Measurements from ENCODE around the gene TDRD9.

Gene TDRD9

DNA sequence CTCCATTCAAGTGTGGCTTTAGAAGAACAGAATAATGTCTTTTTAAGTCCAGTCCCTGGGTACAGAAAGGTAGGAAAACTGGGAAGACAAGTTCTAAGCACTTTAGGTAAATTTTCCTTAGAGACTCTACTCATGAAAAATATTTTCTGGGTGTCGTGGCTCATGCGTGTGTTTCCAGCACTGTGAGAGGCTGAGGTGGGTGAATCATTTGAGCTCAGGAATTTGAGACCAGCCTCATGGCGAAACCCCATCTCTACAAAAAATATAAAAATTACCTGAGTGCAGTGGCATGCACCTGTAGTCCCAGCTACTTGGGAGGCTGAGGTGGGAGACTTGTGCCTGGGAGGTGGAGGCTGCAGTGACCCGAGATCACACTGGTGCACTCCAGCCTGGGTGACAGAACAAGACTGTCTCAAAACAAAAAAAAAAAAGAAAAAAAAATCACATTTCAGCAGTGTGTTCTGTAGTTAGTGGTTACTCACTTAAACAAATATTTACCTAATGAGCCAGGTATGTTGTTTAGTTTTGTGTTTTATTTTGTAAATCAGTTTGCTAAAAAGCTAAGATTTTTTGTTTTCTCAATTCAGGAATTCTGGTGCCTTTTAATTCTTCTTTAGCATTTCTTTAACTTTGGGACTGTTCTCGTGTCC, 66.4 kb downstream of the TDRD9 start:
- no peak for DNase-seq

DNA sequence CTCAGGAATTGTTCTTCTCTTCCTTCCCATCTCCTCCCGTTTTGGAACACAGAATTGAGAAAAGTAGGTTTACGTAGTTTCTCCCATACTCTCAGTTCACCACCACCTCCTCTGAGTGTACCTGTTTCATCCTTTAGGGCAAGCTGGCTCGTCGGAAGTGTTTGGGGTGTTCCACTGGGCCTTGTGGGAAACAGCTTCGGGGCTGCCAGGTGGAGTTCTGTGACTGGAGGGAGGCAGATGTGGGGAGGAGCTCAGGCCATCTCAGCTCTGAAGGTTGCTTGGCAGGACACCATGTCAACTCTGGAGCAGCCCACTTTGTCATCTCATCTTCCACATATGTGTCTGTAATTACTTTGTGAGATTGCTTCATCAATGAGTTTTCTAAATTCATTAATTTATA, 67.6 kb downstream of the TDRD9 start:
- no peak for DNase-seq

DNA sequence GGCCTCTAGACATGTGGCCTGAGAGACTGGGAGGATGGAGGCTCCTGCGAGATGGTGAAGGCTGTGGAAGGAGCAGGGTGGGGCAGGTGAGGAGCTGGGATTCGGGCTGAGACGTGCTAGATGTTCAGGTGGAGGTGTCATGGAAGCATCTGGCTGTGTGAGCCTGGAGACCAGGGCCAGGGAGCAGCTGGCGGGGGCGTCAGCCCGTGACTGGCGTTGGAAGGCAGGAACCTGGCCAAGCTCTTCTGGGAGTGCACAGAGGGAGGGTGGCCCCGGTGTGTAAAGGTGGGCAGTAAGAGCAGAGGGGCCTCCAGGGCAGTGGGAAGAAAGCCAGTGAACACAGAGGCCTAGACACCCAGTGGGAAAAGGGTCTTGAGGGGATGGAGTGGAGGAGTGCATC, 69.1 kb downstream of the TDRD9 start:
- DNase-seq = no peak

DNA sequence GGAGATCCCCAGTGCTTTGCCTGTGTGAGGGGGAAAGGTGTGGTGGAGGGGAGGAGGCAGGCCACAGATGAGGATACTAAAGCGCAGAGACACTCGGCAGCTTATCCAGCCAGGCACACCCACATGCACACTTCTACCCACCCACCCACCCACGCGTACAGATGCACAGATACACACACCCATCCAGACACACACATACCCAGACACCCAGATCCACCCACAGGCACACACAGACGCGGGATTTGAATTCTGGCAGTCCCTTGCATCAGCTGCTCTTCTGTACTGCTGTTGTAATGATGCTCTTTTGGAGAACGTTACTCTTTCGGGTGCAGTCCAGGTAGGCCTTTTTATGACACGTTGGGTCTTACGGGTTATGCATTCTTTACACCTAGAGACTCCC, 69.8 kb downstream of the TDRD9 start:
- no peak for DNase-seq

DNA sequence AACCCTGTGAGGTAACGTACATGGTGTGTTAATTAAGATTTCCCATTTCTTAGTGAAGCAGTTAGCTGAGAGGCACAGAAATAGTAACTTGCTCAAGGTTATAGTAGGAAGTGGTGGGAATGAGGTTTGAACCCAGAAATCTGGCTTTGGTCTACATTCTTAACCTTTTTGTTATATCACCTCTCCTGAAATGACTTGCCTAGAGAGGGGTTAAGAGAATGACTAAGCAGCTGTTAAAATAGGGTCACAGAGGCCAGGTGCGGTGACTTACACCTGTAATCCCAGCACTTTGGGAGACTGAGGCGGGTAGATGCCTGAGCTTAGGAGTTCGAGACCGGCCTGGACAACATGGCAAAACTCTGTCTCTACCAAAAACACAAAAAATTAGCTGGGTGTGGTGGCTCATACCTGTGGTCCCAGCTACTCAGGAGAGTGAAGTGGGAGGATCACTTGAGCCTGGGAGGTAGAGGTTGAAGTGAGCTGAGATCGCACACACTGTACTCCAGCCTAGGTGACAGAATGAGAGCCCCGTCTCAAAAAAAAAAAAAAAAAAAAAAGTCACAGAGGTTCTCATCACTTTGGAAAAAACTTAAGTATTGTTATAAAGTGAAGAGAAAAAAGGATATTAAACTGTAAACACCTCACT, 71.7 kb downstream of the TDRD9 start:
- DNase-seq = no peak

DNA sequence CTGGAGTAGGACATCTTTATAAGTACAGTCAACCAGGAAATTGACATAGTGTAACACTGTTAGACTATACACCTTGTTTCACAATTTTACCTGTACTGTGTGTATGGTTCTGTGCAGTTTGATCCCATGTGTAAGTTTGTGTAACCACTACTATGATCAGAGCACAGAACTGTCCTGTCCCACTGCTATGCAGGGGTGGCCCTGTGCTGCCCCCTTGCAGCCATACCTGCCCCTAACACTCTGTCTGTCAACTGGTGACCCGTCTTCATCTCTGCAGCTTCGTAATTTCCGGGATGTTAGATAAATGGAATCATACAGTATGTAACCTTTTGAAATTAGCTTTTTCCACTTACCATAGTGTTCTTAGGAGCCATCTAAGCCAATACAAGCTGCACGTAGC, 72.7 kb downstream of the TDRD9 start:
- DNase-seq = no peak

DNA sequence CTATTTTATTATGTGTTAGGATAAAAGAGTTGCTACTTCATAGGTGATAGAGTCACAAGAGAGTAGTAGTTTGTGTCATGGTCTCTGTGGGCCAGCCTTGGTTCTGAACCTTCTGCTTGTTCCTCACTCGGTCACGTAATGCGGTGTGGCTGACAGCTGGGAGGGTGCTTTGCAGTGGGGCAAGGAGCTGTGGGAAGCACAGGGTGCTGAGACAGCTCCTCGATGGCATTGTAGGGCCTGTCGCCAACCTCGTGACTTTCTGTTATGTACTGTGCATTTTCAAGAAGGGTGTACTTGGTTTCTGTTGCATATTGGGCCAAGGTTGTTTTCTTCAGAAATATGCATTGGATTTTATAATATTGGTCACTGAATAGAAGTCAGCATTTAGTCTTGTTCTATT, 75.4 kb downstream of the TDRD9 start:
- DNase-seq = no peak

DNA sequence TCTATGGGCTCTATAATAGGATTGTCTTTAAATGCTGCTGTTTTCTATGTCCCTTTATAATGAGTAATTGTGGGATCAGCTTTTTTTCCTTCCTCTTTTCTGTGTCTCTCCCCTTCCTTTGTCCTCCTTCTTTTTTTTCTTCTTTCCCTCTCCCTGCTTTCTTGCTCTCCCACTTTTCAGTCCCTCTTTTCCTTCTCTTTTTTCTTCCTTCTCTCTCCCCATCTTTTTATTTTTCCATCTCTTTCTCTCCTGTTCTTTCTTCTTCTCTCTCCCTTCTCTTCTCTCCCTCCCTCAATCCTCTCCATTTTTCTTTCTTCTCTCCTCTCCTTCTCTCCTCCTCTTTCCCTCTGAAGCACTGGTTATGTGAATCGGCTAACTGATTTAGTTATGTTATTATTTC, 76.6 kb downstream of the TDRD9 start:
- no peak for DNase-seq

DNA sequence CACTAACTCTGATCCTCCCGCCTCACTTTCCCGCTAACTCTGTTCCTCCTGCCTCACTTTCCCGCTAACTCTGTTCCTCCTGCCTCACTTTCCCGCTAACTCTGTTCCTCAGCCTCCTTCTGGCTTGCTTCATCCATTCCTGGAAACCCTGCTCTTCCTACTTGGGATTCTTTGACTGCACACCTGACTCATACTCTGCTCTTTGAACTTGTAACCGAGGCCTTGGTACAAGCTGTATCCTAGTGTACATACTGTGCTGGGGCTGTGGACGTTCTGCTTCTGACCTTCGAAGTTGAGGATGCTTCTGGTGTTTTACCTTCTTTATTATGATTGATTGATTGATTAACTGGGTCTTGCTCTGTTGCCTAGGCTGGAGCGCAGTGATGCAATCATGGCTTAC, 77.2 kb downstream of the TDRD9 start:
- DNase-seq = no peak

DNA sequence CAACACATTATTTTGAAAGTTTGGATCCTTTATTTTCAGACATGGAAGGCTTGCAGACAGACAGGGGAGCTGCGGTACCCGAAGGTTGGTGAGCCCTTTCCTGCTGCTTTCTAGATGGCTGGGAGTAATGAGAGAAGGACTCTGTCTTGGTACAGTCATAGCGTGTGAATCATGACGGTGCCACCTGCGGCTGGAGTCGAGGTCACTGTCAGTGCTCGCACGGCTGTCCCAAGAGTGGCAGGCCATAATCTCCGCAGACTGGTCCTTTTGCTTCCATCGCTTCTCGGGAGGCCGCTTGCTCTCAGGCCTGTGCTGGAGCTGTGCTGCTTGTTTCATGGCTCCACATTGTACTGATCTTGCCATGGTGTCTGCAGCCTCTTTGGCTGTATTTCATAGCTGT, 78.9 kb downstream of the TDRD9 start:
- no peak for DNase-seq

DNA sequence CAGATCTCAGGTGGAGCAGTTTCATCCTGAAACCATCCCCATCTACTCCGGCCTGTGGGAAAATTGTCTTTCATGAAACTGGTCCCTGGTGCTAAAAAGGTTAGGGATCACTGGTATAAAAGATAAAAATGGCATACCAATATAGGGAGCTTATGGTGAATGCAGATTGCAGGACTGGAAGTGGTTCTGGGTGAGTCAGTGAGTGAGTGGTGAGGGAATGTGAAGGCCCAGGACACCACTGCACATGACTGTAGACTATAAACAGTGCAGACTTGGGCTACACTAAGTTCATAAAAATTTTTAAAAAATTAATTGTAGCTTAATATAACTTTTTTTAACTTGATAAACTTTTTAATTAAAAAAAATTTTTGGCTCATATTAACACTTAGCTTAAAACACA, 81.0 kb downstream of the TDRD9 start:
- no peak for DNase-seq

DNA sequence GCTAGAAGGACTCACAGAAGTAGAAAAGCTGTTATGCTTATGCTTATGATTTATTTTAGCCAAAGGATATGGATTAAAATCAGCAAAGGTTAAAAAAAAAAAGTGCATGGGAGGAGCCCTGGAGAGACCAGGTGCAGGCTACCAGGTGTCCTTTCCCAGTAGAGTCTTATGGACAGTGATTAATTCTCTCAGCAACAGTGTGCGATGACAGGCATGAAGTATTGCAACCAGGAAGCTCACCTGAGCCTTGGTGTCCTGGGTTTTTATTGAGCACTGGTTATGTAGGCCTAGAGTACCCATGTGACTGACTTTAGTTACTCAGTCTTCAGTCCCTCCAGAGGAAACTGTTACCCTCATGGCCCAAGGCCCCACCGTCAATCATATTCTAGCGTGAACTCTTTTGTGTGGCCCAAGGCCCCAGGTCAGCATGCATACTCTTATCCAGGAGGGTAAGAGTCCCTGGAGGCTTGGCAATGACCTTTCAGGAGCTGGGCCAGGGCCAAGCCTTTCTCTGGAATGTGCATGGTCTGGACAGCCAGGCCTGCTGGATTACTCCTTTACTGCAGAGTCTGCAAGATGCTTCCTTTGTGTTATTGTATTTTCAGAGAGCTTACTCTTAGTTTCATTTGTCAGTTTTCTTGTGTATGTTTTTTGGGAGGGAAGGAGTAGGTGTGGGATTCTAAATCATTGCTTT, 83.7 kb downstream of the TDRD9 start:
- DNase-seq = no peak

DNA sequence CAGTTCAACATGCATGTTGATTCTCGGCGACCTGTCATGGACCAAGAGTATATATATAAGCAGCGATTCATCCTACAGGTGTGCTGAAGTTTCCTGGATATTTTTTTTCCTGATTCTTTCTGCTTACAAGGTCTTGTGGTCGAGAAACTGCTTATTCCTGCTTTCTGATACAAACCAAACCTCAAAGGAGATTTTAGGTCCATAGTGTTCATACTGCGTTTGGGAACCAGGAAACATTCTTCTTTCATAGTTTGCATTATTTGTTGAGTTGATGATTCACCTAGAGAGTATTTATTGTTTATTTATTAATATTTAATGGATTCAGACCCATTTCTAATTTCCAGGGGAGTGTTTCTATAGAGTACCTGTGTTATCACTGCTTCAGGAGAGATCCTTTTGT, 86.5 kb downstream of the TDRD9 start:
- DNase-seq = no peak

DNA sequence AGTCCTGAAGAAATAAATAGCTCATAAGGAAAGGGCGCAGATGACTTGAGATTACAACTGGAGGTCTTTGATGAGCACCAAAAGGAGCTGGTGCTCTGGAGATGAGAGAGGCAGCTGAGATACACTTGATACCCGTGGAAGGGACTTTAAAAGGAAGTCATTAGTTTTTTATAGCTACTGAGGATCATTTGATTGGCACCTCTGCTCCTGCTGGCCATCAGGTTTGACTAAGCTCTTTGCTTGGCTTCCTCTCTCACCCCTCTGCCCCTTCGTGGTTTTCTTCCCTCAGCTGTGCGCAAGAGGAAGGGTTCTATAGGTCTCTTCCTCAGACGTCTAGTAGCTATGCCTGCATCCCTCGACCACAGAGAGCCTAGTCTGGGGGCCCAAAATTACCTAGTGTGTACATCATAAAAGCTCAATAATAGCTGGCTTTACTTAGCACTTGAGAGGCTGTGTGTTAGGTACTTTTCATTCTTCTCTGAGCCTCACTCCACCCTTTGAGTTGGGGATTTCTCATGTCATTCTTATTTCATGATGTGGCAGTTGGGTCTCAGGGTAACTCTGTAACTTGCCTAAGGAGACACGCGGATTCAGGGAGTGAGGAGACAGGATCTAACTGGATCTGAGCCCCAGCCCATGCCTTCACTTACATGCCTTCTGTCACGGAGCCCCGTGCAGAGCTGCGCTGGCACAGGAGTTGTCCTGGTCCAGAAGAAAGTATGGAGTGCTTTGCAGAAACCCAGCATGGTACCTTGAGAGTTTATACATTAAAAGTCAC, 88.8 kb downstream of the TDRD9 start:
- DNase-seq = no peak

DNA sequence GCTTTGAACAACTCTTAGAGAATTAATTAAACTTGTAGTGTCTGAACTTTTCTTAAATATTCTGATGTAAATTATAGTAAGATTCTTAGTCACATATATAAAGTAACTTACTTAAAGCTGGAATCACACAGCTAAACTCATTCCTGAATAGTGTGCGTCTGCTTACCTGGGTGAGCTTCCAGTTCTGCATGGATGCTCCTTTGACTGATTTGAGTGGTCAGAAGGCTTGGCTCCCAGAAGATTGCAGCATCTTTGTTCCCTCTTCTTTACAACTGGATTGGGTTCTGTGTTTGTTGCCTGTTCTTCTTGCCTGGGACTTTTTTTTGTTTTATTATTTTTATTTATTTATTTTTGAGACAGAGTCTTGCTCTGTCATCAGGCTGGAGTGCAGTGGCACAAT, 90.8 kb downstream of the TDRD9 start:
- no peak for DNase-seq

DNA sequence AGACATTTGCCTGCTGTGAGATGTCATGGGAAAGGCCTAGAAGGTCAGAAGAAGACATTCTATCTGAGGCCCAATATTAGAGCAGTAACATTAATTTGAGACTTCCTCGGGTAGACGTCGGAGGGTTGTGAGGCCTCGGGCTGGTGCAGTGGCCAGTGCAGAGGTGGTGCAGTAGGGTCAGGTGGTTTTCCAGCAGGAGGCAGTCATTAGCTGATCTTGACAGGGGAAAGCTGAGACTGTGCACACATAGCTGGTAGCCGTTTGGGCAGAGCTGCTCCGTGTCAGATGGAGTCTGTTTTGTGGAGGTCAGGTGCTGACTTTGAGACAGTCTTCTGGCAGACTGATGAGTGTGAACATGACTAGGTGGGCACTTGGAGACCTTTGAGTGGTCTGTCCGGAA, 91.5 kb downstream of the TDRD9 start:
- no peak for DNase-seq

DNA sequence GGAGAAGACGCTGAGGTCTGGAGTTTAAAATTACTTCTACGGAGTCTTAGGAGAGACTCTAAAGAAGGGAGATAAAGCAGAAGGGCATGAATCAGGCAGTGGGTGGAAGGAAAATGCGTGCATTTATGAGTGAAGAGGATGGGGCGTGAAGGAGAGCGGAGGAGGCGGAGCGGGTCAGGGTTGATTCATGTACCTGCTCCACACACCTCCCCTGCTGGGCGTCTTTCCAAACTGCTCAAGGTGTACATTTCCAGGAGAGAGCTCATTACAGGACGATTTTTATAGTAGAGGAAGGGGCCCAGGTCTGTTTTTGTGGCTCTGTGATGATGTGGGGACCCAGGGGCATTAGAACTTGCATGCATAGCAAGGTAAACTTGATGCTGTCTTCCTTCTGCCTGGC, 92.2 kb downstream of the TDRD9 start:
- DNase-seq = no peak

DNA sequence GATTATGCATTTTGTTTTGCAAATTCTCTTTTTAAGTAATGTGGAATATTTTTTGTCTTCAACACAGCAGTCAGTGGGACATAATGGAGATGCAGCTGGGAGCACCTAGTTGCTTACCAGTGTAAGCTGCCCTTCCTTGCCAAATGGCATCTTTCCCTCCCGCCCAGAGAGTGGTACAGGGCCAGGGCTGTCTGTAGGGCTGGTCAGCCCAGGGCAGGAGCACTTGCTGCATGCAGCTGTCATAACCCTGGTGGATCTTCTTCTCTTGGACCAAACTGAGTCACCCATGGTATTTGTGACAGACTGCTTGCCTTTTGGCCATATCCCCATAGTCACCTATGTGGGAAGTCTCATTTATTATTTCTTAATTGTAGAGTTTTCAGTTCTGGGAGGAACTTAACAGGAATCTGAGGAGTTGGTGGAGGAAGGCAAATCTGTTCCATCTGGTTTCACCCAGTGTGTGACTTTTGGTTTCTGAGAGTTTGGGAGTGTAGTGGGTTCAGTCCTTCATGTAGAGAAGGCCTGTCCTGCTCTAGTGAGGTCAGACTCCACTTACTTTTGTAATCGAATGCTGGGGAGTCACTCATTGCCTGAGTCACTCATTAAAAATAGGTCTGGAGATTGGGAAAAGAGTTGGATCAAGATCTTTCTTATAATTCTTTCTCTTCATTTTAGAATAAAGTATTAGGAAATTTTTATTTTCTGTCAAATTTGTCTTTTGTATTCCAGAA, 95.2 kb downstream of the TDRD9 start:
- no peak for DNase-seq

DNA sequence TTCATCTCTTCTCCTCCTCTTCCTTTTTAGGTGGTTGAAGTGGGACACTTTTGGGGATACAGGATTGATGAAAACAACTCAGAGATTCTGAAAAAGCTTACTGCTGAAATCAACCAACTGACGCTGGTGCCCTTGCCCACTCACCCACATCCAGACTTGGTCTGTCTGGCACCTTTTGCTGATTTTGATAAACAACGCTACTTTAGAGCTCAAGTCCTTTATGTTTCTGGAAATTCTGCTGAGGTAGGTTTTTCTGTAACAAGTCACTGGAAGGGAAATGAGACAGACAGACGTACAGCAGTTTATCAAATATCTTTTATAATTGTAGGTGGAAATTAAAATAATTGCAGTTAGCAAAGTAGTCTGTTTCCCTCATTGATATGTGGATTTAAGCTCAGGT, 97.3 kb downstream of the TDRD9 start:
- no peak for DNase-seq

DNA sequence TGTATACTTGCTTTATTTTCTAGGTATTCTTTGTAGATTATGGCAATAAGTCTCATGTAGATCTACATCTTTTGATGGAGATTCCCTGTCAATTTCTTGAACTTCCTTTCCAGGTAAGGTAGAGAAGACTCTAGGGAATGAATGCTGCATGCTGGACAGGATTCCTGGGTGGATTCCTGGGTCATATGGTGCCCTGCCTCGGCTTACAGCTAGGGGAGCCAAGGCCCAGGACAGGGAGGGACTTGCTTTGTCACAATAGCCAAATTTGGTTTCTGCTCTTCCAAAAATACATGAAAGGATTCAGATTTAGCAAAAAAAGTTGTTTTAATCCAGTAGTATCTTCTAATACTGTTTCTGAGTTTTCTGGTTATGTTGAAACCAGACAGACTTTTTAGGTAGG, 97.8 kb downstream of the TDRD9 start:
- no peak for DNase-seq

DNA sequence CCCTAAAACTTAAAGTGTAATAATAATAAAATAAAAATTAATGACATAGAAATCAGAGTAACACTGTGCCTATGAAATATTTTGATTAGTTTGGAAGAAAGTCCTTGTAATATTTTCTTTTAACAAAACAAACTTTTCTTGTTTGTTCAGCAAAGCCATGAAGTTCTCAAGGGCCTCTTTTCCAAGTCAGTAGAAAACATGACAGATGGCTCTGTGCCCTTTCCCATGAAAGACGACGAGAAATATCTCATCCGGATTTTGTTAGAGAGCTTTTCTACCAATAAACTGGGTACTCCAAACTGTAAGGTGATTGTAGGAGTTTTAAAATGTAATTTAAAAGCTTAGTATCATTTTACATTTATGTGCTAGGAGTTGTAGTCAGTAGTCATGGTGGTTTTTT, 102.7 kb downstream of the TDRD9 start:
- no peak for DNase-seq

DNA sequence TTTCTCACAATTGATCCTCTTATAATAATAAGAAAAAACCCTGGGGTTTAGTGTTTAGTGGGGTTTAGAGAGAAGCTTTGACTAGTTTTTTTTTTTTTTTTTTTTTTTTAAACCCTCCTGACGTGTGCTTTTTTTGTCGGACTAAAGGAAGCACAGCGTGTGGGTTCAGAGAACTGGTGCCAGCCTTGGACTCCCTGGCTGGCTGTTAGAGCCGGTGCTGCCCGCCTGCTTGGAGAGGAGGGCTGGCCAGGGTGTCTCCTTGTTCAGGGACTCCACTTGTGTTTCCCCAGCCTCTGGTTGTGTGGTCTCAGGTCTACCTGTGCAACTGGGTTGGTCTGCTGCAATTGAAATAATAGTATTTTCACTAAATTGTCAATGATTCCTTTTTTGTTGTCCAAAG, 103.1 kb downstream of the TDRD9 start:
- no peak for DNase-seq
